K562 (cell line): ENCODE data around the gene TMEM184B. TPM values are rescaled to one million over a fixed set of nuclear protein-coding genes. Genes with fewer than 3 reads are reported as not detected.

Source experiments
- ARID2 ChIP-seq: fragments of 450-650 bp; IDR thresholded peaks from 2 replicates; pipeline ENCODE4 v1.6.1; 2017; ENCODE audit warnings: antibody characterized with exemption, mild to moderate bottlenecking
- RBM17 ChIP-seq: fragments of 200-400 bp; formaldehyde crosslinking; IDR thresholded peaks from 2 replicates; pipeline ENCODE4 v1.6.1; 2017; ENCODE audit warnings: low read depth, mild to moderate bottlenecking, low read length, borderline replicate concordance
- RBM22 ChIP-seq: fragments of 200-400 bp; formaldehyde crosslinking; IDR thresholded peaks from 2 replicates; pipeline ENCODE4 v1.6.1; 2018; ENCODE audit warnings: low read length, low read depth; ENCODE audit not compliant: poor library complexity, severe bottlenecking
- SMARCA4 ChIP-seq: fragments of 450-650 bp; IDR thresholded peaks from 2 replicates; pipeline ENCODE4 v1.6.1; 2016
- YY1 ChIP-seq, 3 experiments: IDR thresholded peaks; 2 replicates each; pipeline ENCODE4 v1.6.1; 2011; ENCODE audit warnings: low read length in 2 of 3, mild to moderate bottlenecking in 2 of 3, moderate library complexity in 2 of 3, borderline replicate concordance in 1 of 3, control low read depth in 1 of 3, low read depth in 1 of 3; ENCODE audit not compliant: insufficient read depth in 3 of 3, insufficient replicate concordance in 2 of 3, control insufficient read depth in 1 of 3, insufficient read length in 1 of 3; ENCODE audit errors: extremely low read depth in 1 of 3
- ZNF174 ChIP-seq: fragments of 250-450 bp; sonication (Bioruptor Pico); IDR thresholded peaks from 2 replicates; pipeline ENCODE4 v1.4.0; 2020; ENCODE audit warnings: mild to moderate bottlenecking
- ZNF384 ChIP-seq: IDR thresholded peaks from 2 replicates; pipeline ENCODE4 v1.6.1; 2012; ENCODE audit warnings: low read depth, low read length, improper control_type of control experiment
- ZNF507 ChIP-seq: conservative IDR thresholded peaks from 2 replicates; pipeline ENCODE4 v1.6.1; 2017; ENCODE audit warnings: missing genetic modification characterization, missing compliant biosample characterization
- ZNF551 ChIP-seq: fragments of 250-450 bp; sonication (Bioruptor Pico); IDR thresholded peaks from 2 replicates; pipeline ENCODE4 v1.5.0; 2021; ENCODE audit warnings: mild to moderate bottlenecking, moderate library complexity
- ZNF830 ChIP-seq: fragments of 250-450 bp; sonication (Bioruptor Pico); IDR thresholded peaks from 2 replicates; pipeline ENCODE4 v1.5.0; 2021; ENCODE audit warnings: mild to moderate bottlenecking
- ZSCAN32 ChIP-seq: fragments of 450-650 bp; formaldehyde crosslinking; IDR thresholded peaks from 2 replicates; pipeline ENCODE4 v1.4.0; 2020; ENCODE audit warnings: mild to moderate bottlenecking, moderate library complexity
- polyA plus RNA-seq, 8 experiments: library from polyadenylated mRNA; depleted of rRNA in 4 of 8; stranded (reverse) in 5 of 8; unstranded in 3 of 8; fragments of >200 nt; fragmentation: Nextera tagmentation in 2 of 8; fragmentation: Illumina TruSeq in 1 of 8; extraction: Ambion mirVana in 2 of 8; extraction: Trizol in 1 of 8; gene quantifications; 2 replicates each; pipeline versions ENCODE4 v1.2.1 to v1.2.3, GENCODE V29; 2011 to 2014; ENCODE audit warnings: inconsistent platforms in 1 of 8, missing spikeins in 1 of 8
- total RNA-seq, 7 experiments: library from RNA; depleted of rRNA in 6 of 7; stranded (reverse); fragments of >200 nt in 6 of 7; fragmentation: Illumina TruSeq in 2 of 7; extraction: Trizol in 2 of 7; gene quantifications; 2 replicates each; pipeline versions ENCODE4 v1.2.1 to v1.2.3, GENCODE V29; 2011 to 2021; ENCODE audit warnings: low replicate concordance in 1 of 7
- TF ChIP-seq, protein P1 (sequence below): fragments of 450-650 bp; IDR thresholded peaks from 2 replicates; pipeline ENCODE4 v1.6.1; 2016; ENCODE audit warnings: mild to moderate bottlenecking, moderate library complexity
- TF ChIP-seq, protein P2 (sequence below): fragments of 250-450 bp; sonication (Bioruptor Pico); IDR thresholded peaks from 2 replicates; pipeline ENCODE4 v1.8.0; 2021; ENCODE audit warnings: moderate library complexity, mild to moderate bottlenecking, inconsistent platforms
- TF ChIP-seq, protein P3 (sequence below): fragments of 250-450 bp; sonication (Bioruptor Pico); IDR thresholded peaks from 2 replicates; pipeline ENCODE4 v1.5.0; 2020; ENCODE audit warnings: mild to moderate bottlenecking, borderline replicate concordance

The TMEM184B gene
- total and polyA plus RNA-seq, 9 of the 15 experiments (the other 6 are each of a cell fraction or from before 2014, with no cell fraction given), result 0.31 to 25.1 (median 6.2) TPM

DNA sequence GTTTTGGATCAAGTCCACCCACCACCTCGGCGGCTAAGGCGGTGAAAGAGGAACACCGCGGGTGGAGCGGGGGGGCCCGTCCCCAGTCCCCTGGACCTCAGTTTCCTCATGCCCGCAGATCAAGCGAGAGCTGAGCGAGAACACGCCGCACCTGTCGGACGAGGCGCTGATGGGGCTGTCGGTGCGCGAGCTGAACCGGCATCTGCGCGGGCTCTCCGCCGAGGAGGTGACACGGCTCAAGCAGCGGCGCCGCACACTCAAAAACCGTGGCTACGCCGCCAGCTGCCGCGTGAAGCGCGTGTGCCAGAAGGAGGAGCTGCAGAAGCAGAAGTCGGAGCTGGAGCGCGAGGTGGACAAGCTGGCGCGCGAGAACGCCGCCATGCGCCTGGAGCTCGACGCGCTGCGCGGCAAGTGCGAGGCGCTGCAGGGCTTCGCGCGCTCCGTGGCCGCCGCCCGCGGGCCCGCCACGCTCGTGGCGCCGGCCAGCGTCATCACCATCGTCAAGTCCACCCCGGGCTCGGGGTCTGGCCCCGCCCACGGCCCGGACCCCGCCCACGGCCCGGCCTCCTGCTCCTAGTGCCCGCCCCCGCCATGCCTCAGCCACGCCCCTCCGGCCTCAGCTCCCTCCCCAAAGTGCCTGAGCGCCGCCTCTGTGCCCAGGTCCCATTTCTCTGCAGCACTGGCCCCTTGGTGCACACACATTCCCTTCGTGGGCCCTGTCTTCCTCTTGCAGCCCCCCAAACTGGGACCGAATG is 58.3 kb downstream of the TMEM184B start (continued):
- no peak for TF ChIP-seq ZNF830
- TF ChIP-seq ZSCAN32 (CRISPR knock-in tag), result no peak
- TF ChIP-seq RBM22, result peak; percentile 42
- no peak for TF ChIP-seq SMARCA4
- TF ChIP-seq ZNF551 (CRISPR knock-in tag), result no peak
- TF ChIP-seq, protein P1, sequence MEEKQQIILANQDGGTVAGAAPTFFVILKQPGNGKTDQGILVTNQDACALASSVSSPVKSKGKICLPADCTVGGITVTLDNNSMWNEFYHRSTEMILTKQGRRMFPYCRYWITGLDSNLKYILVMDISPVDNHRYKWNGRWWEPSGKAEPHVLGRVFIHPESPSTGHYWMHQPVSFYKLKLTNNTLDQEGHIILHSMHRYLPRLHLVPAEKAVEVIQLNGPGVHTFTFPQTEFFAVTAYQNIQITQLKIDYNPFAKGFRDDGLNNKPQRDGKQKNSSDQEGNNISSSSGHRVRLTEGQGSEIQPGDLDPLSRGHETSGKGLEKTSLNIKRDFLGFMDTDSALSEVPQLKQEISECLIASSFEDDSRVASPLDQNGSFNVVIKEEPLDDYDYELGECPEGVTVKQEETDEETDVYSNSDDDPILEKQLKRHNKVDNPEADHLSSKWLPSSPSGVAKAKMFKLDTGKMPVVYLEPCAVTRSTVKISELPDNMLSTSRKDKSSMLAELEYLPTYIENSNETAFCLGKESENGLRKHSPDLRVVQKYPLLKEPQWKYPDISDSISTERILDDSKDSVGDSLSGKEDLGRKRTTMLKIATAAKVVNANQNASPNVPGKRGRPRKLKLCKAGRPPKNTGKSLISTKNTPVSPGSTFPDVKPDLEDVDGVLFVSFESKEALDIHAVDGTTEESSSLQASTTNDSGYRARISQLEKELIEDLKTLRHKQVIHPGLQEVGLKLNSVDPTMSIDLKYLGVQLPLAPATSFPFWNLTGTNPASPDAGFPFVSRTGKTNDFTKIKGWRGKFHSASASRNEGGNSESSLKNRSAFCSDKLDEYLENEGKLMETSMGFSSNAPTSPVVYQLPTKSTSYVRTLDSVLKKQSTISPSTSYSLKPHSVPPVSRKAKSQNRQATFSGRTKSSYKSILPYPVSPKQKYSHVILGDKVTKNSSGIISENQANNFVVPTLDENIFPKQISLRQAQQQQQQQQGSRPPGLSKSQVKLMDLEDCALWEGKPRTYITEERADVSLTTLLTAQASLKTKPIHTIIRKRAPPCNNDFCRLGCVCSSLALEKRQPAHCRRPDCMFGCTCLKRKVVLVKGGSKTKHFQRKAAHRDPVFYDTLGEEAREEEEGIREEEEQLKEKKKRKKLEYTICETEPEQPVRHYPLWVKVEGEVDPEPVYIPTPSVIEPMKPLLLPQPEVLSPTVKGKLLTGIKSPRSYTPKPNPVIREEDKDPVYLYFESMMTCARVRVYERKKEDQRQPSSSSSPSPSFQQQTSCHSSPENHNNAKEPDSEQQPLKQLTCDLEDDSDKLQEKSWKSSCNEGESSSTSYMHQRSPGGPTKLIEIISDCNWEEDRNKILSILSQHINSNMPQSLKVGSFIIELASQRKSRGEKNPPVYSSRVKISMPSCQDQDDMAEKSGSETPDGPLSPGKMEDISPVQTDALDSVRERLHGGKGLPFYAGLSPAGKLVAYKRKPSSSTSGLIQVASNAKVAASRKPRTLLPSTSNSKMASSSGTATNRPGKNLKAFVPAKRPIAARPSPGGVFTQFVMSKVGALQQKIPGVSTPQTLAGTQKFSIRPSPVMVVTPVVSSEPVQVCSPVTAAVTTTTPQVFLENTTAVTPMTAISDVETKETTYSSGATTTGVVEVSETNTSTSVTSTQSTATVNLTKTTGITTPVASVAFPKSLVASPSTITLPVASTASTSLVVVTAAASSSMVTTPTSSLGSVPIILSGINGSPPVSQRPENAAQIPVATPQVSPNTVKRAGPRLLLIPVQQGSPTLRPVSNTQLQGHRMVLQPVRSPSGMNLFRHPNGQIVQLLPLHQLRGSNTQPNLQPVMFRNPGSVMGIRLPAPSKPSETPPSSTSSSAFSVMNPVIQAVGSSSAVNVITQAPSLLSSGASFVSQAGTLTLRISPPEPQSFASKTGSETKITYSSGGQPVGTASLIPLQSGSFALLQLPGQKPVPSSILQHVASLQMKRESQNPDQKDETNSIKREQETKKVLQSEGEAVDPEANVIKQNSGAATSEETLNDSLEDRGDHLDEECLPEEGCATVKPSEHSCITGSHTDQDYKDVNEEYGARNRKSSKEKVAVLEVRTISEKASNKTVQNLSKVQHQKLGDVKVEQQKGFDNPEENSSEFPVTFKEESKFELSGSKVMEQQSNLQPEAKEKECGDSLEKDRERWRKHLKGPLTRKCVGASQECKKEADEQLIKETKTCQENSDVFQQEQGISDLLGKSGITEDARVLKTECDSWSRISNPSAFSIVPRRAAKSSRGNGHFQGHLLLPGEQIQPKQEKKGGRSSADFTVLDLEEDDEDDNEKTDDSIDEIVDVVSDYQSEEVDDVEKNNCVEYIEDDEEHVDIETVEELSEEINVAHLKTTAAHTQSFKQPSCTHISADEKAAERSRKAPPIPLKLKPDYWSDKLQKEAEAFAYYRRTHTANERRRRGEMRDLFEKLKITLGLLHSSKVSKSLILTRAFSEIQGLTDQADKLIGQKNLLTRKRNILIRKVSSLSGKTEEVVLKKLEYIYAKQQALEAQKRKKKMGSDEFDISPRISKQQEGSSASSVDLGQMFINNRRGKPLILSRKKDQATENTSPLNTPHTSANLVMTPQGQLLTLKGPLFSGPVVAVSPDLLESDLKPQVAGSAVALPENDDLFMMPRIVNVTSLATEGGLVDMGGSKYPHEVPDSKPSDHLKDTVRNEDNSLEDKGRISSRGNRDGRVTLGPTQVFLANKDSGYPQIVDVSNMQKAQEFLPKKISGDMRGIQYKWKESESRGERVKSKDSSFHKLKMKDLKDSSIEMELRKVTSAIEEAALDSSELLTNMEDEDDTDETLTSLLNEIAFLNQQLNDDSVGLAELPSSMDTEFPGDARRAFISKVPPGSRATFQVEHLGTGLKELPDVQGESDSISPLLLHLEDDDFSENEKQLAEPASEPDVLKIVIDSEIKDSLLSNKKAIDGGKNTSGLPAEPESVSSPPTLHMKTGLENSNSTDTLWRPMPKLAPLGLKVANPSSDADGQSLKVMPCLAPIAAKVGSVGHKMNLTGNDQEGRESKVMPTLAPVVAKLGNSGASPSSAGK, result peak; percentile 94
- TF ChIP-seq, protein P2, sequence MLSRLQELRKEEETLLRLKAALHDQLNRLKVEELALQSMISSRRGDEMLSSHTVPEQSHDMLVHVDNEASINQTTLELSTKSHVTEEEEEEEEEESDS, result no peak
- no peak for TF ChIP-seq ZNF384
- no peak for TF ChIP-seq ZNF507
- no peak for TF ChIP-seq ZNF174 (CRISPR knock-in tag)
- peak; percentile 22 to 69 (median 61) for TF ChIP-seq YY1 (IDR thresholded peaks at IDR 0.05; ENCODE audit: borderline replicate concordance in 1 of 3, control insufficient read depth in 1 of 3, extremely low read depth in 1 of 3, insufficient read depth in 3 of 3, insufficient read length in 1 of 3, insufficient replicate concordance in 2 of 3, low read depth in 1 of 3, low read length in 2 of 3)
- TF ChIP-seq ARID2, result no peak
- TF ChIP-seq, protein P3, sequence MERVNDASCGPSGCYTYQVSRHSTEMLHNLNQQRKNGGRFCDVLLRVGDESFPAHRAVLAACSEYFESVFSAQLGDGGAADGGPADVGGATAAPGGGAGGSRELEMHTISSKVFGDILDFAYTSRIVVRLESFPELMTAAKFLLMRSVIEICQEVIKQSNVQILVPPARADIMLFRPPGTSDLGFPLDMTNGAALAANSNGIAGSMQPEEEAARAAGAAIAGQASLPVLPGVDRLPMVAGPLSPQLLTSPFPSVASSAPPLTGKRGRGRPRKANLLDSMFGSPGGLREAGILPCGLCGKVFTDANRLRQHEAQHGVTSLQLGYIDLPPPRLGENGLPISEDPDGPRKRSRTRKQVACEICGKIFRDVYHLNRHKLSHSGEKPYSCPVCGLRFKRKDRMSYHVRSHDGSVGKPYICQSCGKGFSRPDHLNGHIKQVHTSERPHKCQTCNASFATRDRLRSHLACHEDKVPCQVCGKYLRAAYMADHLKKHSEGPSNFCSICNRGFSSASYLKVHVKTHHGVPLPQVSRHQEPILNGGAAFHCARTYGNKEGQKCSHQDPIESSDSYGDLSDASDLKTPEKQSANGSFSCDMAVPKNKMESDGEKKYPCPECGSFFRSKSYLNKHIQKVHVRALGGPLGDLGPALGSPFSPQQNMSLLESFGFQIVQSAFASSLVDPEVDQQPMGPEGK, result no peak
- no peak for TF ChIP-seq RBM17
